PC-9 (cell line): Measurements from ENCODE around the gene ARHGAP24. TPM values are rescaled to one million over a fixed set of nuclear protein-coding genes. Genes with fewer than 3 reads are reported as not detected.

Experiments used
- BruUV-seq: library from RNA; stranded (reverse); fragments of 400-500 nt; replicated peaks from 2 replicates; lab custom pipeline; 2021; lab: Mats Ljungman, UMichigan
- CTCF ChIA-PET: fragments of 300-600 bp; sonication (Branson Sonifier 250); formaldehyde crosslinking; loops from one replicate; lab custom pipeline; 2022; ENCODE audit warnings: antibody characterized with exemption; lab: Charles Lee
- POLR2A ChIA-PET: fragments of 300-600 bp; sonication (Branson Sonifier 250); formaldehyde crosslinking; loops from one replicate; lab custom pipeline; 2022; ENCODE audit warnings: antibody characterized with exemption; ENCODE audit not compliant: unreplicated experiment; lab: Charles Lee
- DNase-seq, 2 experiments: peaks; one replicate each; pipeline versions ENCODE4 v3.0.0 to v3.0.0-alpha.2; 2015 to 2022; ENCODE audit warnings: mixed read lengths in 1 of 2
- H2AFZ ChIP-seq: fragments of 200-600 bp; sonication (generic); 2 replicates; pipeline ENCODE4 v1.8.1; 2017; ENCODE audit warnings: antibody characterized with exemption
- H3F3A ChIP-seq: fragments of 200-600 bp; sonication (generic); 2 replicates; pipeline ENCODE4 v1.8.1; 2017; ENCODE audit warnings: antibody characterized with exemption, mild to moderate bottlenecking, low read depth; ENCODE audit not compliant: insufficient read depth
- H3K27ac ChIP-seq: fragments of 200-600 bp; sonication (generic); 2 replicates; pipeline ENCODE4 v1.6.1; 2016; ENCODE audit warnings: mixed run types
- H3K27me3 ChIP-seq: fragments of 200-600 bp; sonication (generic); 2 replicates; pipeline ENCODE4 v1.6.1; 2016; ENCODE audit warnings: low read depth, mixed run types; ENCODE audit not compliant: insufficient read depth
- H3K36me3 ChIP-seq: fragments of 200-600 bp; sonication (generic); 2 replicates; pipeline ENCODE4 v1.6.1; 2016; ENCODE audit warnings: low read depth, mixed run types
- H3K4me1 ChIP-seq: fragments of 200-600 bp; sonication (generic); replicated peaks from 2 replicates; pipeline ENCODE4 v1.6.1; 2016; ENCODE audit warnings: mixed run types; ENCODE audit not compliant: insufficient read depth
- H3K4me2 ChIP-seq: fragments of 200-600 bp; sonication (generic); 2 replicates; pipeline ENCODE4 v1.6.1; 2017; ENCODE audit warnings: mixed run types
- H3K4me3 ChIP-seq: fragments of 200-600 bp; sonication (generic); 2 replicates; pipeline ENCODE4 v1.6.1; 2016; ENCODE audit warnings: mixed run types
- H3K79me2 ChIP-seq: fragments of 200-600 bp; sonication (generic); 2 replicates; pipeline ENCODE4 v1.6.1; 2017; ENCODE audit warnings: low read depth, mixed run types
- H3K9me2 ChIP-seq: fragments of 200-600 bp; sonication (generic); 2 replicates; pipeline ENCODE4 v1.8.1; 2017; ENCODE audit warnings: mild to moderate bottlenecking; ENCODE audit not compliant: insufficient read depth
- H3K9me3 ChIP-seq: fragments of 200-600 bp; sonication (generic); 2 replicates; pipeline ENCODE4 v1.8.1; 2016; ENCODE audit warnings: low read depth; ENCODE audit not compliant: insufficient read depth
- H4K20me1 ChIP-seq: fragments of 200-600 bp; sonication (generic); 2 replicates; pipeline ENCODE4 v1.8.1; 2017; ENCODE audit not compliant: insufficient read depth
- CTCF ChIP-seq: fragments of 200-600 bp; sonication (generic); conservative IDR thresholded peaks from 2 replicates; pipeline ENCODE4 v1.6.1; 2017; ENCODE audit warnings: mixed run types, antibody characterized with exemption, mild to moderate bottlenecking, moderate library complexity
- EZH2 ChIP-seq: fragments of 200-600 bp; sonication (generic); IDR thresholded peaks from 2 replicates; pipeline ENCODE4 v1.8.0; 2017; ENCODE audit warnings: antibody characterized with exemption, low read depth
- intact Hi-C: fragments of 100-400 bp; cut with micrococcal nuclease; formaldehyde crosslinking; loops from one replicate; pipeline ENCODE4 v1.10.0; 2022; ENCODE audit not compliant: unreplicated experiment
- total RNA-seq: library from RNA; stranded (reverse); gene quantifications from 2 replicates; pipeline ENCODE4 v1.2.3, GENCODE V29; 2021

ARHGAP24 gene
- total RNA-seq, 1 experiment from 2014 or later = 2.2 TPM

DNA sequence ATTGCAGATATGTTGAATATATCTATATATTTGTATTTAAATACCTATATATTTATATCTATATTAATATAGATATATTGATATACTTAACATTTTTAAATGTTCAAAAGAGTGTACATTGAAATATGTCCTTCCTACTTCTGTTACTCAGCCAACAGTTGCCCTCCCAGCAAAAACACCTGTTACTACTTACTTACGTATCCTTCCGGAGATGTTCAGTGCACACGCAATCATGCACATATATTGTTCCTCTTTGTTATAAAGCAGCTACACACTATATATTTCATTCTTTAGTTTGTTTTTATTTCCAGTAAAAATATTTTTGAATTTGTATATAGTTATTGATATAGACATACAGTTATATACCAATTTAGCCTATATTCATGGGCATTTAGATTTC is 142.3 kb downstream of the ARHGAP24 start:
- ChIA-PET CTCF (no interaction called here), POLR2A (no interaction called here)
- Histone ChIP-seq H3K27me3 (no peaks in the 10 kb centered on the region), H2AFZ (no peak overlapping the region), H3K4me3 (no peak overlapping the region), H3K9me2 (no peaks in the 10 kb centered on the region), H3K9me3 (no peaks in the 10 kb centered on the region), H4K20me1 (no peaks in the 10 kb centered on the region), H3F3A (no peaks in the 10 kb centered on the region), H3K4me2 (no peak overlapping the region), H3K4me1 (no peaks in the 10 kb centered on the region), H3K27ac (no peak overlapping the region), H3K79me2 (no peaks in the 10 kb centered on the region), H3K36me3 (no peaks in the 10 kb centered on the region)
- intact Hi-C loops = no loop called here
- TF ChIP-seq CTCF (no peak), EZH2 (no peak)
- no peak for DNase-seq
- BruUV-seq = no TSS peak

DNA sequence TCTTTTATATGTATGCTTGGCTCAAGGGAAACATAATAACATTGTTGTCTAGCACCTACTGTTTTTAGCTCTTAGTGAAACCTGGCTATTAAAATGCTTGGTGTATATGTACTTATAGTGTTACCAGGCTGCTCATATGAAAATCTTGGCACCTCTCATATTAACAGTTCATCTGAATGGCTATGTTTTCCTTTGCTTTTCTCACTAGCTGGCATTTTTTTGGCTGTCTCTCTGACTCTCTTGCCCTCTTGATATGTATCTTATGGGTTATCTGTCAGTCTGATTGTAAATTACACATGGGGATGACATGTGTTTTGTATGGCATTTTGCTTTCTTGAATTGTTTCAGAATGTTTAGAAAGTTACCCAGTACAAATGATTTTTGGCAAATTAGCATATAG is 158.0 kb downstream of the ARHGAP24 start:
- Histone ChIP-seq H3K4me2 (no peak overlapping the region), H4K20me1 (no peaks in the 10 kb centered on the region), H3K9me3 (no peaks in the 10 kb centered on the region), H3K4me1 (no peaks in the 10 kb centered on the region), H3K27ac (no peak overlapping the region), H3K4me3 (no peak overlapping the region), H3K36me3 (no peaks in the 10 kb centered on the region), H3F3A (no peaks in the 10 kb centered on the region), H3K9me2 (no peaks in the 10 kb centered on the region; the same call in 1 of the 2 replicates), H3K27me3 (no peaks in the 10 kb centered on the region), H3K79me2 (no peaks in the 10 kb centered on the region), H2AFZ (no peak overlapping the region)
- CTCF ChIA-PET = no interaction called here
- BruUV-seq = no TSS peak
- intact Hi-C loops = no loop called here
- TF ChIP-seq EZH2 (no peak), CTCF (no peak)
- no peak for DNase-seq
- POLR2A ChIA-PET = no interaction called here

DNA sequence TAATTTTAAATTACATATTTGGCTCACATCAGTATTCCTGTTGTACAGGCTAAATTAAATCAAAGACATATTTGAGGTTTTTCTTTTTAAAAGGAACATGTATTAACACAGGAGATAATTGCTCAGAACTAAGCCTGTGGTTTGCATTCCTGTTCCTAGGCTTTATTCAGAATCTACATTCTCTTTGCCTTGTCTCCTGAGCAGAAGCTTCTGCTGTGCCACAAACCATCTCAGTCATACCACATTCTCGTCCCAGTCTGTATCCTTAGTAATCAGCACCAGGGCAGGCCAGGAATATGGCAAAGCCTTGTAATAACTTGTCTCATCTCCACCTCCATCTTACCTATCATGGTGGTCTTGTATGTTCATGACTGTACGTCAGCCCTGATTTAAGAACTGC is 162.8 kb downstream of the ARHGAP24 start:
- TF ChIP-seq CTCF = no peak
- no TSS peak for BruUV-seq
- Histone ChIP-seq H2AFZ (no peak overlapping the region), H3K9me3 (no peaks in the 10 kb centered on the region), H3F3A (no peaks in the 10 kb centered on the region), H3K36me3 (no peaks in the 10 kb centered on the region), H3K27me3 (no peaks in the 10 kb centered on the region), H3K27ac (no peak overlapping the region), H3K4me1 (no peaks in the 10 kb centered on the region), H3K4me3 (no peak overlapping the region), H3K9me2 (no peaks in the 10 kb centered on the region), H3K79me2 (no peaks in the 10 kb centered on the region), H4K20me1 (no peaks in the 10 kb centered on the region), H3K4me2 (no peak overlapping the region)
- intact Hi-C loops = no loop called here
- ChIA-PET CTCF (no interaction called here), POLR2A (no interaction called here)
- DNase-seq = no peak
